Vagina (tissue), 2 donors: ENCODE results near the gene DDO. TPM values are rescaled to one million over a fixed set of nuclear protein-coding genes. Genes with fewer than 3 reads are reported as not detected.

Experiments used
- DNase-seq, 2 donors: peaks; one replicate each; pipeline ENCODE4 v3.0.0-alpha.2; 2017; ENCODE audit errors: extremely low spot score in 2 of 2
- H3K27ac ChIP-seq: fragments of 200-600 bp; sonication (generic); one replicate; pipeline ENCODE4 v1.5.1; 2019
- H3K27me3 ChIP-seq: fragments of 200-600 bp; sonication (generic); one replicate; pipeline ENCODE4 v1.5.1; 2019
- H3K36me3 ChIP-seq, 2 donors: fragments of 200-600 bp; sonication (generic); one replicate each; pipeline ENCODE4 v1.5.1; 2017 to 2019
- H3K4me1 ChIP-seq: fragments of 200-600 bp; sonication (generic); one replicate; pipeline ENCODE4 v1.5.1; 2019
- H3K4me3 ChIP-seq, 2 donors: fragments of 200-600 bp; sonication (generic); 1 replicate in 1 of 2; 2 replicates in 1 of 2; pipeline ENCODE4 v1.5.1; 2016 to 2019
- H3K9me3 ChIP-seq: fragments of 200-600 bp; sonication (generic); one replicate; pipeline ENCODE4 v1.5.1; 2019
- POLR2A ChIP-seq, 2 donors: fragments of 450-650 bp; IDR thresholded peaks; one replicate each; pipeline ENCODE4 v1.6.1; 2017; ENCODE audit warnings: antibody characterized with exemption in 2 of 2, mild to moderate bottlenecking in 2 of 2, moderate library complexity in 2 of 2
- POLR2AphosphoS5 ChIP-seq, 2 donors: sonication (generic); formaldehyde crosslinking; IDR thresholded peaks; one replicate each; pipeline ENCODE4 v1.9.0; 2017; ENCODE audit warnings: antibody characterized with exemption in 2 of 2, mild to moderate bottlenecking in 2 of 2, low read depth in 1 of 2; ENCODE audit not compliant: insufficient read depth in 1 of 2
- intact Hi-C: fragments of 100-400 bp; cut with DNase I; formaldehyde crosslinking; loops from one replicate; pipeline ENCODE4 v1.15.1; 2023
- total RNA-seq: library from RNA; depleted of rRNA; stranded (reverse); fragments of >200 nt; gene quantifications from one replicate; pipeline ENCODE4 v1.2.3, GENCODE V29; 2016
- TF ChIP-seq, protein P1 (sequence below), 3 experiments: fragments of 450-650 bp in 2 of 3; fragments of 200-600 bp in 1 of 3; sonication (generic) in 1 of 3; IDR thresholded peaks; one replicate each; pipeline ENCODE4 v1.5.1; 2017 to 2019; ENCODE audit warnings: antibody characterized with exemption in 3 of 3, mild to moderate bottlenecking in 2 of 3, moderate library complexity in 2 of 3

The DDO gene
- total RNA-seq, 1 donor from 2014 or later = not detected

DNA sequence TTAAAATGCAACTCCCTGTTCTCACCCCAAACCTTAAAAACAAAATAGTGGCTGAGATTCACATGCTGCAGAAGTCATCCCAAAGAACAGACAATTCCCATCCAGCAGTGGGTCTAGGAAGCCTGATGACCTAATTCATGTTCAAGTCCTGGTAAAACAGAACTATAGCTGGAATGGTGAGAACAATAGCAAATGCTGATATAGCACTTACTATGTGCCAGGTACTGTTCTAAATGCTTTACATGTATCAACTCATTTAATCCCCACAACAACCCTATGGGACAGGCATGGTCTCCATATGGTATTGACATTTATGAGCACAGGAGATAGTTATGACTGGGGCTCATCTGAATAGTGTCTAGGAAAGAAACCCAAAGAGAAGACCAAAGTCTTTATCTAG is 5.6 kb downstream of the DDO start:
- TF ChIP-seq, protein P1, sequence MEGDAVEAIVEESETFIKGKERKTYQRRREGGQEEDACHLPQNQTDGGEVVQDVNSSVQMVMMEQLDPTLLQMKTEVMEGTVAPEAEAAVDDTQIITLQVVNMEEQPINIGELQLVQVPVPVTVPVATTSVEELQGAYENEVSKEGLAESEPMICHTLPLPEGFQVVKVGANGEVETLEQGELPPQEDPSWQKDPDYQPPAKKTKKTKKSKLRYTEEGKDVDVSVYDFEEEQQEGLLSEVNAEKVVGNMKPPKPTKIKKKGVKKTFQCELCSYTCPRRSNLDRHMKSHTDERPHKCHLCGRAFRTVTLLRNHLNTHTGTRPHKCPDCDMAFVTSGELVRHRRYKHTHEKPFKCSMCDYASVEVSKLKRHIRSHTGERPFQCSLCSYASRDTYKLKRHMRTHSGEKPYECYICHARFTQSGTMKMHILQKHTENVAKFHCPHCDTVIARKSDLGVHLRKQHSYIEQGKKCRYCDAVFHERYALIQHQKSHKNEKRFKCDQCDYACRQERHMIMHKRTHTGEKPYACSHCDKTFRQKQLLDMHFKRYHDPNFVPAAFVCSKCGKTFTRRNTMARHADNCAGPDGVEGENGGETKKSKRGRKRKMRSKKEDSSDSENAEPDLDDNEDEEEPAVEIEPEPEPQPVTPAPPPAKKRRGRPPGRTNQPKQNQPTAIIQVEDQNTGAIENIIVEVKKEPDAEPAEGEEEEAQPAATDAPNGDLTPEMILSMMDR (IDR thresholded peaks at IDR 0.05) = no peak
- TF ChIP-seq POLR2AphosphoS5 (IDR thresholded peaks at IDR 0.05; ENCODE audit: insufficient read depth in 1 of 2, low read depth in 1 of 2) (no peak), POLR2A (IDR thresholded peaks at IDR 0.05) (no peak)
- Histone ChIP-seq H3K27me3 (no peaks in the 10 kb centered on the region), H3K36me3 (no peaks in the 10 kb centered on the region), H3K4me1 (peaks cover 4% of the 10 kb centered on the region), H3K9me3 (no peaks in the 10 kb centered on the region), H3K27ac (no peak overlapping the region), H3K4me3 (no peak overlapping the region)
- no peak for DNase-seq
- intact Hi-C loops = no loop called here

DNA sequence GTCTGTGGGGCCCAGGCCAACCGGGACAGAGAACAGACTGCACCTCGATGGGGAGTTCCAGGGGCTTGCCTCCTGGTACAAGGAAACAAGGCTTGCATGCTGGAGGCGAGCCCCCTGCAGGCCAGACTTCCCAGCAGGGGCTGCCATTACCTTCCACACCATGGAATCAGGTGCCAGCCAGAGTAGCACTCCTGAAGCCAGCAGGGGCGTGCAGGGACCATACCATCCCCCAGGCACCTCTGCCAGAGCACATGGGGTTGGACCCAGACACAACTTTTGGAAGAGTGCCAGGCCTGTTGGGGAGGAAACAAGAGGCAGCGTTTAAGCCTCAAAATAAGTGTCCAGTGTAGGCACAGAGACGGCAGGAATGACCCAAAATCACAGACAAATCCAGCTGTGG is 6.5 kb downstream of the DDO start:
- H3K27ac ChIP-seq = no peak overlapping the region
- no peak overlapping the region for H3K4me3 ChIP-seq
- H3K4me1 ChIP-seq = no peaks in the 10 kb centered on the region
- TF ChIP-seq POLR2A (IDR thresholded peaks at IDR 0.05) (no peak), POLR2AphosphoS5 (IDR thresholded peaks at IDR 0.05; ENCODE audit: insufficient read depth in 1 of 2, low read depth in 1 of 2) (no peak)
- TF ChIP-seq, protein P1 (IDR thresholded peaks at IDR 0.05) = no peak
- H3K36me3 ChIP-seq = no peaks in the 10 kb centered on the region
- DNase-seq = no peak
- intact Hi-C loops = no loop called here
- H3K9me3 ChIP-seq = no peaks in the 10 kb centered on the region
- no peaks in the 10 kb centered on the region for H3K27me3 ChIP-seq

DNA sequence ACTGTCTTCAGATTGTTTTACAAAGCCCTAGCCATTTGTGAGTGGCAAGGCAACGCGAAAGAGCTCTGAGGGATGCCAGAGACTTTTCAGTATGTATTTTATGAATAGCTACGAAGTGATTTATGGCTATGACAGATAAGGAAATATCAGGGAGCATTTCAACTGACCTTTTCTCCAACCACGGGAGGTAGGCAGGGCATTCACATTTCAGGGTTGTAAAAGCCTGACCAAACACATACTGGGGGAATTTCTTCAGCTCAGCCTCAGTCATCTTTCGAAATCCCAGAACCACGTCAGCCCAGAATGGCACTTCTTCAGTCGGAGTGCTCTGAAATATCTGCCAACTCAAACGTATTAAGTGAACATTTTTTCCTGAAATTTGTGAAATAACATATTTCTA is 10.8 kb downstream of the DDO start:
- Histone ChIP-seq H3K4me3 (no peak overlapping the region), H3K27ac (no peak overlapping the region), H3K4me1 (no peaks in the 10 kb centered on the region), H3K36me3 (no peaks in the 10 kb centered on the region), H3K27me3 (no peaks in the 10 kb centered on the region), H3K9me3 (no peaks in the 10 kb centered on the region)
- intact Hi-C loops = no loop called here
- TF ChIP-seq POLR2AphosphoS5 (IDR thresholded peaks at IDR 0.05; ENCODE audit: insufficient read depth in 1 of 2, low read depth in 1 of 2) = no peak
- TF ChIP-seq, protein P1 (IDR thresholded peaks at IDR 0.05) = no peak
- no peak for TF ChIP-seq POLR2A (IDR thresholded peaks at IDR 0.05)
- no peak for DNase-seq

DNA sequence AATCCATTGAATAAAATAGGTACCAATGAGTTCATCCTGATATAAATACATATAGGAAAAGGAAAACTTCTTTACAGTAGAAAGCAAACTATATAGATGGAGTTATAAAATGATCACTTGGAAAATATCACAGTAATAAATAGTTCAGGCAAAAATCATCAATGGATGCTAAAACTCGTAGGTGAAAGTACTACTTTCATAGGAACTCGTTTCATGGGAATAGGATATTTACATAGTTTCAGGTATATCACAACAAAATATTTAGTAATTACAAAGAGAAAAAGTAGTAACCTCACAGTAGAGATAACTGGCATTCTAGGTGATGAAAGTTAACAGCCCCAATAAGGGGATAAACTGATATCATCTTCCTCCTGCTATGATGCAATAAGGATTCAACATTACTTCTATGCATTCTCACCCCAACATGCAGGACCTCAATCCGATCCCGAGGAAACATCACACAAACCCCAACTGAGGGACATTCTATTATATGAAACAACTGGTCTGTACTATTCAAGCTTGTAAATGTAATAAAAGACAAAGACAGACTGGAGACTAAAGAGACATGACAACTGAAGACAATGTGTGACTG is 13.7 kb downstream of the DDO start:
- Histone ChIP-seq H3K27me3 (no peaks in the 10 kb centered on the region), H3K4me1 (no peaks in the 10 kb centered on the region), H3K27ac (no peak overlapping the region), H3K4me3 (no peak overlapping the region), H3K36me3 (no peaks in the 10 kb centered on the region), H3K9me3 (no peaks in the 10 kb centered on the region)
- TF ChIP-seq POLR2AphosphoS5 (IDR thresholded peaks at IDR 0.05; ENCODE audit: insufficient read depth in 1 of 2, low read depth in 1 of 2) (no peak), POLR2A (IDR thresholded peaks at IDR 0.05) (no peak)
- TF ChIP-seq, protein P1 (IDR thresholded peaks at IDR 0.05) = no peak
- no peak for DNase-seq
- intact Hi-C loops = no loop called here

DNA sequence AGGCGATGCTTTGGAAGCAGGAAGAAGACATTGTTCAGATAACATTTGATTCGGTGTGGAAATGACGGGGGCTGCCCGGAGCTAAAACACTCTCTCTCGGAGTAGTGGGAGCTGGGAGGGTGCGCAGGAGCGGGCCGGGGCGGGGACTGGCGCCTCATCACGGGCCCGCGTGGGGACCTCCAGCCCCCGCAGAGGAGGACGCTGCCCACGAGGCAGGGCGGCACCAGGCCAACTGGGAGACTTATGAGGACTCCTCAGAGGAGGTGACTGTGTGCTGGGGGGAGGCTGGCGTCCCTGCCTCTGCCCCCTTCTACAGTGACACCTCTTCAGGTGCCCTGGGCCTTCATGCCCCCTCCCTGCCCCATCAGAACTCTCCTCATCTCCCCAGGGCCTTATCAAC is 15.2 kb downstream of the DDO start:
- intact Hi-C loops = no loop called here
- Histone ChIP-seq H3K4me3 (peak overlapping the region; percentile 35 to 46), H3K27me3 (no peaks in the 10 kb centered on the region), H3K9me3 (no peaks in the 10 kb centered on the region), H3K27ac (peak overlapping the region; percentile 18), H3K4me1 (no peaks in the 10 kb centered on the region), H3K36me3 (no peaks in the 10 kb centered on the region)
- TF ChIP-seq, protein P1 (IDR thresholded peaks at IDR 0.05) = no peak
- TF ChIP-seq POLR2A (IDR thresholded peaks at IDR 0.05) (no peak), POLR2AphosphoS5 (IDR thresholded peaks at IDR 0.05; ENCODE audit: insufficient read depth in 1 of 2, low read depth in 1 of 2) (no peak)
- DNase-seq = no peak
